Measurements from ENCODE around the gene XKR8. TPM values are rescaled to one million over a fixed set of nuclear protein-coding genes. Genes with fewer than 3 reads are reported as not detected.

The XKR8 gene
- total and polyA plus RNA-seq, 2 donors (not counting 1 experiment from before 2014, with no cell fraction given): 3.4 to 8.7 TPM

DNA sequence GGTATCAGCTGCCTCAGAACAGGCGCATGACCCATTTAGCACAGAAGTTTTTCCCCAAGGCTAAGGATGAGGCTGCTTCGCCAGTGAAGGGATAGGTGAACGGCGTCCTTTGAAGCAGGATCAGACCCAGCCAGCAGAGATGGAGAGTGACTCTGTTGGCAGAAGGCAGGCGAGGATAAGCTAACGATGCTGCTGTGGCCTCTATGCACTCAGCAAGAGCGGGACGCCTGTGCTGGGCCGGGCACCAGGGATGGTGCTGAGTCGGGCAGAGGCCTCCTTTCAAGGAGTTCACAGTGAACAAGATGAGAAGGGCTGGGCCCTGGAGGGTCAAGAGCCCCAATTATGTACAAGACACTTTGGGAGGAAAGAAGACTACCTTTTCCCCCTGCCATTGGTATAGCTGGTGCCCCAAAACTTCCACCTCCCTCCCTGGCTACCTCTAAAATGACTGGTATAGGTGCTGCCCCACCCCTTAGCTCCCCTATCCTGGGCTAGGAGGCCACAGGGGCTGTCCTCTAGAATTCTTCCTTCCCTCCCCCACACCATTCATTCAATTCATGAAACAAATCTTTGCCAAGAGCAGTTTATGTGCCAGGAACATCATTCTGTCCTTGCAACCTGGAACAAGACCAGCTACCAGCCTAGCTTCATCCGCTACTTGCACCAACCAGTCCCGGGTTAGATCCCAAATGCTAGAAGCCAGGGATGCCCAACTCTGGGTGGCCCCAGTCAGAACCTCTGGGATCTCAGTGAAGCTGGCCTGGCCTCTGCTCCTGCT, 7.5 kb downstream of the XKR8 start:
- Histone ChIP-seq H4K20me1 (ENCODE audit: control insufficient read depth, insufficient read depth, low read length, poor library complexity, severe bottlenecking) (no peaks in the 10 kb centered on the region), H3K4me2 (replicated peaks; ENCODE audit: low read depth, low read length, poor library complexity, severe bottlenecking) (no peak overlapping the region), H3K27ac (ENCODE audit: low read length in 2 of 2) (no peak overlapping the region), H3K9ac (ENCODE audit: low read length) (no peak overlapping the region), H3K36me3 (replicated peaks in 1 of 2; ENCODE audit: control extremely low read depth in 1 of 2, control insufficient read depth in 1 of 2, extremely low read depth in 1 of 2, insufficient read depth in 2 of 2, low read length in 1 of 2) (peaks cover 1 to 53% of the 10 kb centered on the region in 2 experiments), H3K79me2 (ENCODE audit: control insufficient read depth, insufficient read depth, low read length) (no peaks in the 10 kb centered on the region), H3K27me3 (replicated peaks in 1 of 4; ENCODE audit: control extremely low read depth in 1 of 4, control insufficient read depth in 3 of 4, insufficient read depth in 4 of 4, low read length in 3 of 4) (no peaks in the 10 kb centered on the region), H2AFZ (ENCODE audit: insufficient read depth, low read depth, low read length, poor library complexity, severe bottlenecking) (no peak overlapping the region), H3K9me3 (ENCODE audit: control extremely low read depth in 1 of 3, control insufficient read depth in 2 of 3, insufficient read depth in 1 of 3, low read length in 2 of 3) (no peaks in the 10 kb centered on the region), H3K4me3 (ENCODE audit: control extremely low read depth in 1 of 5, extremely low read depth in 1 of 5, insufficient read depth in 1 of 5, low read depth in 2 of 5, low read length in 4 of 5) (no peak overlapping the region), H3K4me1 (ENCODE audit: control insufficient read depth in 2 of 2, insufficient read depth in 2 of 2, low read length in 2 of 2) (no peaks in the 10 kb centered on the region)
- CTCF ChIA-PET: interaction anchor here (1.4 kb wide), 2 partner anchors 22 to 108 kb away, joined by 3 to 5 read pairs; no protein-coding TSS in a partner anchor
- TF ChIP-seq EZH2 (IDR thresholded peaks at IDR 0.05; ENCODE audit: borderline replicate concordance, insufficient read depth, low read depth, low read length, poor library complexity, severe bottlenecking): no peak
- TF ChIP-seq, protein P1, sequence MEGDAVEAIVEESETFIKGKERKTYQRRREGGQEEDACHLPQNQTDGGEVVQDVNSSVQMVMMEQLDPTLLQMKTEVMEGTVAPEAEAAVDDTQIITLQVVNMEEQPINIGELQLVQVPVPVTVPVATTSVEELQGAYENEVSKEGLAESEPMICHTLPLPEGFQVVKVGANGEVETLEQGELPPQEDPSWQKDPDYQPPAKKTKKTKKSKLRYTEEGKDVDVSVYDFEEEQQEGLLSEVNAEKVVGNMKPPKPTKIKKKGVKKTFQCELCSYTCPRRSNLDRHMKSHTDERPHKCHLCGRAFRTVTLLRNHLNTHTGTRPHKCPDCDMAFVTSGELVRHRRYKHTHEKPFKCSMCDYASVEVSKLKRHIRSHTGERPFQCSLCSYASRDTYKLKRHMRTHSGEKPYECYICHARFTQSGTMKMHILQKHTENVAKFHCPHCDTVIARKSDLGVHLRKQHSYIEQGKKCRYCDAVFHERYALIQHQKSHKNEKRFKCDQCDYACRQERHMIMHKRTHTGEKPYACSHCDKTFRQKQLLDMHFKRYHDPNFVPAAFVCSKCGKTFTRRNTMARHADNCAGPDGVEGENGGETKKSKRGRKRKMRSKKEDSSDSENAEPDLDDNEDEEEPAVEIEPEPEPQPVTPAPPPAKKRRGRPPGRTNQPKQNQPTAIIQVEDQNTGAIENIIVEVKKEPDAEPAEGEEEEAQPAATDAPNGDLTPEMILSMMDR (IDR thresholded peaks at IDR 0.05): no peak
- H3K4me3 Mint-ChIP-seq: no peak overlapping the region
- no peak overlapping the region for H3K27ac Mint-ChIP-seq
- 96% methylated on average over 11 of the region's 12 CpGs for WGBS (ENCODE audit: insufficient coverage)
- no peaks in the 10 kb centered on the region for H3K27me3 Mint-ChIP-seq
- H3K4me1 Mint-ChIP-seq: peaks cover 9% of the 10 kb centered on the region
- POLR2A ChIA-PET: no interaction called here
- DNase-seq (no peak), ATAC-seq (ENCODE audit: low read depth) (no peak)
- no peaks in the 10 kb centered on the region for H3K9me3 Mint-ChIP-seq (ENCODE audit: insufficient read depth)
- intact Hi-C loops (cut with micrococcal nuclease): no loop called here

DNA sequence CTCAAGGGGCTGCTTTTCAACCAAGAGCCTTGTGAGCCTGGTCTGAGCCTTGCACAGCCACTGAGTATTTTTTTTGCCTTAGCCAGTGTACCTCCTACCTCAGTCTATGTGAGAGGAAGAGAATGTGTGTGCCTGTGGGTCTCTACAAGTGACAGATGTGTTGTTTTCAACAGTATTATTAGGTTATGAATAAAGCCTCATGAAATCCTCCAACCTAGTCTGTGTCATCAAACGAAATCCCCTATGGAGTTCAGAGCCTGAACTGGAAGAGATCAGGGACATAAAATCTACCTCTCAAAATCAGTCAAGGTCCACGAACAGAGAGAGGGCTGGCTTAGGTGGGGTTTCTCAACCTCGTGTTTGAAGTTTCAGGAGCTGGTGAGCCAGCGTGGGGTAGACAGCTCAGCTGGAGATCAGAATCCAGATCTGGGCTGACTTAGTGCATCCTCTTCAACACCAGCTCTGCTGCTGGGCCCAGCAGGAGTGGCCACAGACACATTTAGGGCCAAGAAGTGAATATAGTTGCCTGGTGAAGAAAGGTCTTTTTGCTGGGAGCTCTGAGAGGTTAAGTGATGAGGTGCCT, 8.2 kb downstream of the XKR8 start:
- CTCF ChIA-PET: interaction anchor here (1.4 kb wide), 2 partner anchors 22 to 108 kb away, joined by 3 to 5 read pairs; no protein-coding TSS in a partner anchor
- intact Hi-C loops (cut with micrococcal nuclease): no loop called here
- Histone ChIP-seq H3K4me1 (ENCODE audit: control insufficient read depth in 2 of 2, insufficient read depth in 2 of 2, low read length in 2 of 2) (no peaks in the 10 kb centered on the region), H3K27ac (ENCODE audit: low read length in 2 of 2) (no peak overlapping the region), H3K36me3 (replicated peaks in 1 of 2; ENCODE audit: control extremely low read depth in 1 of 2, control insufficient read depth in 1 of 2, extremely low read depth in 1 of 2, insufficient read depth in 2 of 2, low read length in 1 of 2) (peaks cover 1 to 59% of the 10 kb centered on the region in 2 experiments), H3K4me3 (ENCODE audit: control extremely low read depth in 1 of 5, extremely low read depth in 1 of 5, insufficient read depth in 1 of 5, low read depth in 2 of 5, low read length in 4 of 5) (no peak overlapping the region), H3K9me3 (ENCODE audit: control extremely low read depth in 1 of 3, control insufficient read depth in 2 of 3, insufficient read depth in 1 of 3, low read length in 2 of 3) (no peaks in the 10 kb centered on the region), H4K20me1 (ENCODE audit: control insufficient read depth, insufficient read depth, low read length, poor library complexity, severe bottlenecking) (no peaks in the 10 kb centered on the region), H3K27me3 (replicated peaks in 1 of 4; ENCODE audit: control extremely low read depth in 1 of 4, control insufficient read depth in 3 of 4, insufficient read depth in 4 of 4, low read length in 3 of 4) (no peaks in the 10 kb centered on the region), H3K4me2 (replicated peaks; ENCODE audit: low read depth, low read length, poor library complexity, severe bottlenecking) (no peak overlapping the region), H3K79me2 (ENCODE audit: control insufficient read depth, insufficient read depth, low read length) (no peaks in the 10 kb centered on the region), H2AFZ (ENCODE audit: insufficient read depth, low read depth, low read length, poor library complexity, severe bottlenecking) (no peak overlapping the region), H3K9ac (ENCODE audit: low read length) (no peak overlapping the region)
- H3K9me3 Mint-ChIP-seq (ENCODE audit: insufficient read depth): no peaks in the 10 kb centered on the region
- DNase-seq: no peak
- H3K4me1 Mint-ChIP-seq: peaks cover 9% of the 10 kb centered on the region
- no peak for ATAC-seq (ENCODE audit: low read depth)
- no peak overlapping the region for H3K4me3 Mint-ChIP-seq
- H3K27me3 Mint-ChIP-seq: no peaks in the 10 kb centered on the region
- 100% methylated on average over 1 of the region's 4 CpGs for WGBS (ENCODE audit: insufficient coverage)
- POLR2A ChIA-PET: no interaction called here
- peak overlapping the region; percentile 32 for H3K27ac Mint-ChIP-seq
- no peak for TF ChIP-seq EZH2 (IDR thresholded peaks at IDR 0.05; ENCODE audit: borderline replicate concordance, insufficient read depth, low read depth, low read length, poor library complexity, severe bottlenecking)
- TF ChIP-seq, protein P1 (IDR thresholded peaks at IDR 0.05): no peak

Data from B cell (primary cell).